Measurements from ENCODE around the gene ARHGAP20. TPM values are rescaled to one million over a fixed set of nuclear protein-coding genes. Genes with fewer than 3 reads are reported as not detected.
"Not testable (repeated sequence)": the region's sequence is repeated elsewhere in the genome, so short reads cannot be mapped to it uniquely, and the experiment has no call there.

ARHGAP20 gene
- total and polyA plus RNA-seq, 9 donors, result 1.1 to 5.6 (median 2.6) TPM

- H3K4me3 ChIP-seq, result no peak overlapping the region
- intact Hi-C loops (cut with DNase I), result no loop called here
- TF ChIP-seq POLR2A (IDR thresholded peaks at IDR 0.05) (no peak), EP300 (IDR thresholded peaks at IDR 0.05) (no peak)
- TF ChIP-seq, protein P1, sequence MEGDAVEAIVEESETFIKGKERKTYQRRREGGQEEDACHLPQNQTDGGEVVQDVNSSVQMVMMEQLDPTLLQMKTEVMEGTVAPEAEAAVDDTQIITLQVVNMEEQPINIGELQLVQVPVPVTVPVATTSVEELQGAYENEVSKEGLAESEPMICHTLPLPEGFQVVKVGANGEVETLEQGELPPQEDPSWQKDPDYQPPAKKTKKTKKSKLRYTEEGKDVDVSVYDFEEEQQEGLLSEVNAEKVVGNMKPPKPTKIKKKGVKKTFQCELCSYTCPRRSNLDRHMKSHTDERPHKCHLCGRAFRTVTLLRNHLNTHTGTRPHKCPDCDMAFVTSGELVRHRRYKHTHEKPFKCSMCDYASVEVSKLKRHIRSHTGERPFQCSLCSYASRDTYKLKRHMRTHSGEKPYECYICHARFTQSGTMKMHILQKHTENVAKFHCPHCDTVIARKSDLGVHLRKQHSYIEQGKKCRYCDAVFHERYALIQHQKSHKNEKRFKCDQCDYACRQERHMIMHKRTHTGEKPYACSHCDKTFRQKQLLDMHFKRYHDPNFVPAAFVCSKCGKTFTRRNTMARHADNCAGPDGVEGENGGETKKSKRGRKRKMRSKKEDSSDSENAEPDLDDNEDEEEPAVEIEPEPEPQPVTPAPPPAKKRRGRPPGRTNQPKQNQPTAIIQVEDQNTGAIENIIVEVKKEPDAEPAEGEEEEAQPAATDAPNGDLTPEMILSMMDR (IDR thresholded peaks at IDR 0.05), result no peak
- DNase-seq, result no peak
- 93 to 98% (median 97%) methylated on average over 2 of the region's 2 CpGs for WGBS, 3 donors
- no peaks in the 10 kb centered on the region for H3K4me1 ChIP-seq (ENCODE audit: insufficient read depth)
- no peak overlapping the region for H3K27ac ChIP-seq
- H3K9me3 ChIP-seq, result no peaks in the 10 kb centered on the region
- no peaks in the 10 kb centered on the region for H3K36me3 ChIP-seq
- no peaks in the 10 kb centered on the region for H3K27me3 ChIP-seq
Measured at GRCh38 chr11:110621826-110622225, 90.4 kb downstream of the ARHGAP20 start.

DNA sequence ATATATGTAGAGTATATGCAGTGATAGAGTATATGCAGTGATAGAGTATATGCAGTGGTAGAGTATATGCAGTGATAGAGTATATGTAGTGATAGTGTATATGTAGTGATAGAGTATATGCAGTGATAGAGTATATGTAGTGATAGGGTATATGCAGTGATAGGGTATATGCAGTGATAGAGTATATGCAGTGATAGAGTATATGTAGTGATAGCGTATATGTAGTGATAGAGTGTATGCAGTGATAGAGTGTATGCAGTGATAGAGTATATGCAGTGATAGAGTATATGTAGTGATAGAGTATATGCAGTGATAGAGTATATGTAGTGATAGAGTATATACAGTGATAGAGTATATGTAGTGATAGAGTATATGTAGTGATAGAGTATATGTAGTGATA, 92.9 kb downstream of the ARHGAP20 start:
- WGBS, 3 donors, result 91 to 100% (median 95%) methylated on average over 1 of the region's 1 CpG

DNA sequence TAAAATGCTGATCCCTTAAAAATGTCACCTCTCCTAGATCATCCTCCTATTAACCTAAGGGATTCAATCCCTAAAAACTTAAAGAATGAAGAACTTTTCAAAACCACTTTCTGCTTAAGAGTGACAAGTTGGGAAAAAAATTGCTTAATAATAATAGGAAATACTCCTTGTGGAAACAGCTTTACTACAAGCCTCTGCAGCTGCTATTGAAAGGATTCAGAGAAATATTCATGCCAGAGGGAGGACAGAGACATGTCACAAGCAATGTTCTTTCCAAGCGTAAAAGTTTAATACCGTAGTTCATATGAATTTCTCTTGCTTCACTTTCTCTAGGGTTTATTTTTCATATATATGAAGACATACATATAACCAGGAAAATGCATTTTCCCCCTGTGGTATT, 98.2 kb downstream of the ARHGAP20 start:
- Histone ChIP-seq H3K9me3 (no peaks in the 10 kb centered on the region), H3K4me3 (no peak overlapping the region), H3K27ac (no peak overlapping the region), H3K4me1 (ENCODE audit: insufficient read depth) (no peaks in the 10 kb centered on the region), H3K27me3 (no peaks in the 10 kb centered on the region), H3K36me3 (no peaks in the 10 kb centered on the region)
- intact Hi-C loops (cut with DNase I), result no loop called here
- 41 to 77% (median 61%) methylated on average over 2 of the region's 2 CpGs for WGBS, 3 donors
- DNase-seq, result no peak
- TF ChIP-seq, protein P1 (IDR thresholded peaks at IDR 0.05), result no peak
- TF ChIP-seq EP300 (IDR thresholded peaks at IDR 0.05), result no peak
- TF ChIP-seq POLR2A (IDR thresholded peaks at IDR 0.05), result no peak

More for the DNA sequence above, 92.9 kb downstream of the ARHGAP20 start:
- H3K27ac ChIP-seq; H3K27me3 ChIP-seq; intact Hi-C loops (cut with DNase I); DNase-seq; H3K4me1 ChIP-seq (ENCODE audit: insufficient read depth); H3K4me3 ChIP-seq; H3K36me3 ChIP-seq; H3K9me3 ChIP-seq: not testable (repeated sequence)

- no peak overlapping the region for H3K4me3 ChIP-seq
- no peaks in the 10 kb centered on the region for H3K36me3 ChIP-seq
- 41 to 58% (median 52%) methylated on average over 3 of the region's 3 CpGs for WGBS, 3 donors
- no peak overlapping the region for H3K27ac ChIP-seq
- H3K4me1 ChIP-seq (ENCODE audit: insufficient read depth), result no peaks in the 10 kb centered on the region
- TF ChIP-seq, protein P1 (IDR thresholded peaks at IDR 0.05), result no peak
- TF ChIP-seq POLR2A (IDR thresholded peaks at IDR 0.05) (no peak), EP300 (IDR thresholded peaks at IDR 0.05) (no peak)
- H3K9me3 ChIP-seq, result no peaks in the 10 kb centered on the region
- no peak for DNase-seq
- intact Hi-C loops (cut with DNase I), result no loop called here
- no peaks in the 10 kb centered on the region for H3K27me3 ChIP-seq
Measured at GRCh38 chr11:110613197-110613918, 98.9 kb downstream of the ARHGAP20 start.

- 56 to 79% (median 72%) methylated on average over 6 of the region's 6 CpGs for WGBS, 3 donors
- H3K27ac ChIP-seq, result no peak overlapping the region
- DNase-seq, result no peak
Measured at GRCh38 chr11:110606415-110606814, 105.8 kb downstream of the ARHGAP20 start.

More at GRCh38 chr11:110606415-110606814, 105.8 kb downstream of the ARHGAP20 start:
- Histone ChIP-seq H3K4me3 (no peak overlapping the region), H3K9me3 (no peaks in the 10 kb centered on the region), H3K27me3 (no peaks in the 10 kb centered on the region), H3K4me1 (ENCODE audit: insufficient read depth) (no peaks in the 10 kb centered on the region), H3K36me3 (no peaks in the 10 kb centered on the region)
- intact Hi-C loops (cut with DNase I), result no loop called here
- TF ChIP-seq, protein P1 (IDR thresholded peaks at IDR 0.05), result no peak
- no peak for TF ChIP-seq EP300 (IDR thresholded peaks at IDR 0.05)
- no peak for TF ChIP-seq POLR2A (IDR thresholded peaks at IDR 0.05)

Data from ovary (tissue), 9 donors.